Anterior cingulate cortex (tissue), 58 donors: Measurements from ENCODE around the gene KRT4.

Experiments used
- DNase-seq, 58 donors: peaks; one replicate each; lab custom pipeline; 2025; lab: John Stamatoyannopoulos, UW

Gene KRT4

GRCh38 chr12:52811191-52812072 is 2.5 kb downstream of the KRT4 start:
- no peak for DNase-seq

DNA sequence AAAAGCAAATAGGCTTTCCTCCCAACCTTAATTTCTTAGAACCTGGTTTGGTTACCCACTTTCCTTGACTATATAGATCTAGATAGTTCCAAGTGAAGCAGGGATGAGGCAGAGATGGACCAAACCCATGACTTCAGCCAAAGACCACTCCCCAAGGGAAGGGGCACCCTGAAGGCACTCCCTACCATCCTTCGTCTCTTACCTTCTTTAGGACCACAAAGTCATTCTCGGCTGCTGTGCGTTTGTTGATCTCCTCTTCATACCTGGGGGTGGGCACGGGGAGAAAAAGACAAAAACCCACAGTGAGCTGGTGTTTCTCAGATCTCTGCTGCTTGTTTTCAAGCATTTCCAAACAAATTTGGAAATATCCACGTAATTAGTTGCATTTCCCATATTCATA is 3.4 kb downstream of the KRT4 start:
- DNase-seq = no peak

- DNase-seq = no peak
Observed at GRCh38 chr12:52809166-52809565, 4.8 kb downstream of the KRT4 start.

DNA sequence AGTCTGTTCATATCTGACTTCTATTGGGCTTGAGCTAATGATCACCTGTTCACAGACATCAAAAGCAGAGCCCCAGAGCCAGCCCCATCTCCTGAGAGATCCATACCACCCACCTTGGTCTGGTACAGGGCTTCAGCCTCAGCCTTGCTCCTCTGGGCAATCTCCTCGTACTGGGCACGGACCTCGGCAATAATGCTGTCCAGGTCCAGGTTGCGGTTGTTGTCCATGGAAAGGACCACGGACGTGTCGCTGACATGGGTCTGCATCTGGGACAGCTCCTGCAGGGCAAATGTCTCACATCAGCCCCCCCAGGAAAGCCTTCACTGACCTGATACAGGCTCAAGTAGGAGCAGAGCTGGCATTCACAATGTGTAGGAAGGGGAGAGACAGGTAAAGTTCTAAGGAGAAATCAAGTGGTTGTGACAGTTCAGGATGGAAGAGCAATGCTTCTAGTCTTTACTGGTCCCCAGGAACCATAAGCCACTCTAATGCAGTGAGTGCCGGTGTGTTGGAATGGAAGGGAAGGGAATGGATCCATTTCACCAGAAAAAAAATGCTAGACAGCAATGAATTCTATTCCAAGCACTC is 5.2 kb downstream of the KRT4 start:
- no peak for DNase-seq

- DNase-seq = no peak
Observed at GRCh38 chr12:52807544-52808470, 6.1 kb downstream of the KRT4 start.

DNA sequence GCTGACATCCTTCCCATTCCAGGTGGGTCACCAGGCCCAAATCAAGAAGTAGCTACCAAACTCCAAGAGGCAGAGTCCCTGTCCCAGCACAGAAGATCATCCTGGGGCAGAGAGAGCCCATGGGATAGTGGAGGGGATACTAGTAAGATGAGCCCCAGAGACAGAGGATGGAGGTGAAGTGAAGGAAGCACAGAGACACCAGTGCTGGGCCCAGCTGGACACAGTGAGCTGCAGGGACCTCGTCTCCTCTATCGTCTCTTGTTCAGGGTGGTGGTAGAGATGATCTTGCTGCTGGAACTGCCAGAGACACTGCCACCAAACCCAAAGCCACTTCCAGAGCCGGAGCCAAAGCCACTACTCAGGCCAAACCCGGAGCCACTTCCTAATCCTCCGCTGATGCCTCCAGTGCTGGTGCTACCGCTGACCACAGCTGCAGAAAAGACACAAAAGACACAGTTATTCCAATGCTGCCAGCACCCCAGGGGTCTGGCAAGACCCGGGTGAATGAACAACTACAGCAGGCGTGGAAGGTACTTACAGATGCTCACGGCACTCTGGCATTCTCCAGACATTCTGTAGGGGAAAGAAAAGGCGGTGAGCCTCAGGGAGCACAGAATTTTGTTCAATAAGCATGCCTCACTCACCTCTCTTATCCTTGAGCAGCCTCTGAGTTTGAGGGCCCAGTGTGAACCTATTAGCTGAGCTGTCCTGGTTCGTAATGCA is 6.9 kb downstream of the KRT4 start:
- no peak for DNase-seq

DNA sequence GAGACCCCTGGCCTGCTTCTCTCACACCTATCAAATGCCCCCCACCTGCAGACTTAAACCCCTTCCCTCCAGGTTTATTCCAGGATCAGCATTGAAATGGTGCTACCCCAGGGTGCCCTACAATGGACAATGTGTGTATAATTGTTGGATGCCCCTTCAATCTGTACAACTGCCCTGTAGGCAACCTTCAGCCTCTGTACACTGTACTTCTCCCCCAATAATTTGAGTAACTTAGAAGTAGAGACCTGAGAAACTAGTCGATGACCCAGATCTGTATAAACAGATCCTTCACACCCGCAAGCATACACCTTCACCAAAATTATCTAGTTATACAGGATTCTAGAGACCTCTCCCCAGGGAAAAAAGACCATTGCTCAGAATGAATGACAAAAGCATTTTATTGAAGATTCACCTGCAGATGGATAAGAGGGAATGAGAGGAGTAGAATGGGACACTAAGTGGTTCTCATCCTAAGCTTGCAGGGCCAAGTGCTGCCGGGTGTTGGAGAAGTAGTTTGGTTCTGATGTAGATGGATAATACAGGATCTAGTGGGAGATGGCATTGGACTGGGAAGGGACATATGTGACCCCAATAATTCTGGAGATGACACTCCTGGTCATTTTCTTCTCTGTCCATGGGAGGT is 7.6 kb downstream of the KRT4 start:
- DNase-seq = no peak

DNA sequence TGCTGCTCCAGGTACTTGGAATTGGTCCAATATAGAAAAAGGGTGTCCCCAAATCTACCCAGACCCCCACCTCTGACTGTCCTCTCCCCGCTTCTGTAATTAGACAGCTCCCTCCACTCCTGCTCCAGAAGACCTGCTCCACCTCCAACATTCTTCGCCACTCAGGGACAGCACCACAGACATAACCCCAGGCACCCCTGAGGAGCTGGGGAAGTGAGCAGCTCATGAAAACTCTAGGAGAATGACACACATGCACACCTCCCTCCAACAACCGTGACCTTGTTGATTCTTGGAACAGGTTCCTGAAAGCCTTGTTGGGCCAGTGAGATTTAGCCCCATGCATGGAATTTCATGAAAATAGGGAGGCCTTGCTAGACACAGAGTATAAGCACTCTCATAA is 8.2 kb downstream of the KRT4 start:
- no peak for DNase-seq

DNA sequence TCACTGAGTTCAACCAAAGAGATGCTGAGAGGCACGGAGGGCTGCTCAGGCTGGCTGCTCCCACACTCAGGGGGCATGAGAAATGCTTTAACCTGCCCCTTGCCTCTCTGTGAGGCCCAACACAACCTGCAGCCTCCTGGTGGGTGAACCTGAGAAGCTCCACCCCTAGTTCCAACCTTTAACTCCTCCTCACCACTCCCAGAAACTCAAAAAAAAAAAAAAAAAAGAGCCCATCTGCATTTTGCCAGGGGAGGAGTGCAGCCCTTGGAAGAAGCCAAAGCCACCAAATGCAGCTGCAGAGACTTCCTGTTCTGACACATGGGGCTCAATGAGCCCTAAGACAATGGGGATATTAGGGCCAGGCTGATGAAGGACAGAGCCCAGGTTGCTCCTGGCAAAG is 8.9 kb downstream of the KRT4 start:
- DNase-seq = no peak

DNA sequence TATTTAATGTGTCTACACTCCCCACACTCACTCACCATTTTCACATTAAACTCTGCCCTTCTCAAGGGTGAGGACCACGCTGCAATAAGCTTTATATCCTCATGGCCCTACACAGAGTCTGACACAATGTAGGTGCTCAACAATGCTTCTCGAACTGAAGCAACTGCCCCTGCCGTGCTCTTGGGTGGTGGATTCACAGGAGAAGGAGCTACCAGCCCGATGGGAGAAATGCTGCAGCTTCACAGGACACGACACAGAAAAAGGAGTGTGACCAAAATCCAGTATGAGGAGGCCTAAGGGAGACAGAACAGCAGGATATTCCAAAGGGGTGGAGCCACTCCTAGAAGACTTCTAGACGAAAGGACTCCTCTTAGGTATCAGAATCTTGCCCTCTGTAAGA is 11.5 kb downstream of the KRT4 start:
- DNase-seq = no peak

GRCh38 chr12:52801773-52802172 is 12.1 kb downstream of the KRT4 start:
- DNase-seq = no peak

DNA sequence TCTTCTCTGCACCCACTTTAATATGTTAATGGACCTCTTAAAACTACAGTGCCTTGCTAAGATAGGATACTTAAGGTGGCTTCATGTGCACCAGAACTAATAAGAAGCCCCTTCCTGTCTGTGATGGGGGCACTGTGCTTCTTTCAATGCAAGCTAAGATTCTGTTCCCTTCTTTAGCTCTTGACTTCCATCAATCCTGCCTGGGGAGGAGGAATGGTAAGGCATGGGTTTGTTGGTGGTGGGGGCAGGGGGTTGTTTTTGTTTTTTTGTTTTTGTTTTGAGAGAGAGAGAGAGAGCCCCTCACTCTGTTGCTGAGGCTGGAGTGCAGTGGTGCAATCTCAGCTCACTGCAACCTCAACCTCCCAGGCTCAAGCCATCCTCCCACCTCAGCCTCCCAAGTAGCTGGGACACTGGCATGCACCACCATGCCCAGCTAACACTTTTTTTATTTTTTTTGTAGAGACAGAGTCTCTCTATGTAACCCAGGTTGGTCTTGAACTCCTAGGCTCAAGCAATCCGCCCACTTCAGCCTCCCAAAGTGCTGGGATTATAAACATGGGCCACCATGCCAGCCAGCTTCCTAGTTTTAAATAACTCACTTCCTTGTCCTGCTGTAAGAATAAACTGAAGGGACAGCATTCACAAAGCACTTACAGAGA is 13.5 kb downstream of the KRT4 start:
- no peak for DNase-seq

GRCh38 chr12:52799505-52800211 is 14.3 kb downstream of the KRT4 start:
- no peak for DNase-seq

- no peak for DNase-seq
Observed at GRCh38 chr12:52798671-52799504, 15.0 kb downstream of the KRT4 start.

GRCh38 chr12:52798003-52798670 is 15.8 kb downstream of the KRT4 start:
- no peak for DNase-seq

GRCh38 chr12:52797529-52797894 is 16.4 kb downstream of the KRT4 start:
- no peak for DNase-seq

- no peak for DNase-seq
Observed at GRCh38 chr12:52796839-52797528, 16.9 kb downstream of the KRT4 start.
